K562 (cell line): Measurements from ENCODE around the gene DYNLT2. TPM values are rescaled to one million over a fixed set of nuclear protein-coding genes. Genes with fewer than 3 reads are reported as not detected.

ENCODE experiments used
- ATF3 ChIP-seq, 2 experiments: fragments of 450-650 bp in 1 of 2; sonication (generic) in 1 of 2; formaldehyde crosslinking in 1 of 2; IDR thresholded peaks in 1 of 2; conservative IDR thresholded peaks in 1 of 2; 2 replicates each; pipeline versions ENCODE4 v1.6.1 to v1.8.1; 2016 to 2023; ENCODE audit warnings: mild to moderate bottlenecking in 2 of 2, moderate library complexity in 2 of 2, inconsistent platforms in 1 of 2, missing genetic modification reagents in 1 of 2
- CREB3 ChIP-seq: fragments of 450-650 bp; conservative IDR thresholded peaks from 2 replicates; pipeline ENCODE4 v1.6.1; 2016; ENCODE audit warnings: missing genetic modification characterization, low read depth, mild to moderate bottlenecking, missing compliant biosample characterization, moderate library complexity
- FIP1L1 ChIP-seq: fragments of 200-400 bp; formaldehyde crosslinking; IDR thresholded peaks from 2 replicates; pipeline ENCODE4 v1.6.1; 2018; ENCODE audit warnings: mild to moderate bottlenecking, low read depth, low read length; ENCODE audit not compliant: poor library complexity, severe bottlenecking
- KDM4B ChIP-seq, 2 experiments: fragments of 450-650 bp in 1 of 2; sonication (generic) in 1 of 2; IDR thresholded peaks; 2 replicates each; pipeline ENCODE4 v1.6.1; 2016 to 2017; ENCODE audit warnings: borderline replicate concordance in 2 of 2, antibody characterized with exemption in 1 of 2, low read depth in 1 of 2, mild to moderate bottlenecking in 1 of 2
- MLLT1 ChIP-seq, 2 experiments: fragments of 450-650 bp; IDR thresholded peaks; 2 replicates each; pipeline ENCODE4 v1.6.1; 2016
- MYC ChIP-seq, 2 experiments: fragments of 250-450 bp in 1 of 2; sonication (Bioruptor Pico) in 1 of 2; IDR thresholded peaks; 2 replicates each; pipeline versions ENCODE4 v1.5.1 to v1.6.1; 2012 to 2021; ENCODE audit warnings: low read depth in 2 of 2, borderline replicate concordance in 1 of 2, improper control_type of control experiment in 1 of 2, low read length in 1 of 2, mild to moderate bottlenecking in 1 of 2, moderate library complexity in 1 of 2
- PHTF2 ChIP-seq: fragments of 250-450 bp; sonication (Bioruptor Pico); IDR thresholded peaks from 2 replicates; pipeline ENCODE4 v1.5.0; 2021; ENCODE audit warnings: mild to moderate bottlenecking
- PRDM10 ChIP-seq: fragments of 450-650 bp; IDR thresholded peaks from 2 replicates; pipeline ENCODE4 v1.6.1; 2018; ENCODE audit not compliant: partially characterized antibody
- STAT5B ChIP-seq: fragments of 250-450 bp; sonication (Bioruptor Pico); IDR thresholded peaks from 2 replicates; pipeline ENCODE4 v1.8.0; 2021; ENCODE audit warnings: mild to moderate bottlenecking, inconsistent platforms
- ZBTB2 ChIP-seq: fragments of 450-650 bp; IDR thresholded peaks from 2 replicates; pipeline ENCODE4 v1.6.1; 2016; ENCODE audit warnings: antibody characterized with exemption
- ZNF280B ChIP-seq: fragments of 250-450 bp; sonication (Bioruptor Pico); IDR thresholded peaks from 2 replicates; pipeline ENCODE4 v1.5.1; 2021; ENCODE audit warnings: mild to moderate bottlenecking
- ZNF41 ChIP-seq: fragments of 250-450 bp; sonication (Bioruptor Pico); conservative IDR thresholded peaks from 2 replicates; pipeline ENCODE4 v1.4.0; 2020; ENCODE audit warnings: mild to moderate bottlenecking
- ZNF584 ChIP-seq: fragments of 200-800 bp; sonication (Bioruptor generic); IDR thresholded peaks from 2 replicates; pipeline ENCODE4 v1.6.1; 2016; ENCODE audit warnings: low read depth, mild to moderate bottlenecking, missing genetic modification characterization, missing compliant biosample characterization
- polyA plus RNA-seq, 8 experiments: library from polyadenylated mRNA; depleted of rRNA in 4 of 8; stranded (reverse) in 5 of 8; unstranded in 3 of 8; fragments of >200 nt; fragmentation: Nextera tagmentation in 2 of 8; fragmentation: Illumina TruSeq in 1 of 8; extraction: Ambion mirVana in 2 of 8; extraction: Trizol in 1 of 8; gene quantifications; 2 replicates each; pipeline versions ENCODE4 v1.2.1 to v1.2.3, GENCODE V29; 2011 to 2014; ENCODE audit warnings: inconsistent platforms in 1 of 8, missing spikeins in 1 of 8
- total RNA-seq, 7 experiments: library from RNA; depleted of rRNA in 6 of 7; stranded (reverse); fragments of >200 nt in 6 of 7; fragmentation: Illumina TruSeq in 2 of 7; extraction: Trizol in 2 of 7; gene quantifications; 2 replicates each; pipeline versions ENCODE4 v1.2.1 to v1.2.3, GENCODE V29; 2011 to 2021; ENCODE audit warnings: low replicate concordance in 1 of 7

DYNLT2 gene
- total and polyA plus RNA-seq, 9 of the 15 experiments (the other 6 are each of a cell fraction or from before 2014, with no cell fraction given): 2.0 to 12.8 (median 6.3) TPM

GRCh38 chr6:169725125-169726048 lies 26.0 kb downstream of the DYNLT2 start (continued):
- TF ChIP-seq ZBTB2 (no peak; the same call in 1 of the 2 replicates), ZNF41 (CRISPR knock-in tag) (no peak), PRDM10 (no peak), CREB3 (tag) (peak; percentile 65; the same call in 1 of the 2 replicates), ZNF584 (CRISPR knock-in tag) (no peak), ATF3 (IDR thresholded peaks at IDR 0.05) (peak; percentile 69; the same call in 1 of the 2 replicates), ATF3 (CRISPR knock-in tag; conservative IDR thresholded peaks at IDR 0.05) (no peak), PHTF2 (CRISPR knock-in tag) (no peak), MLLT1 (IDR thresholded peaks at IDR 0.05) (peak in 1 of 2 experiments; percentile 20; a peak in 1 of 4 replicates), ZNF280B (no peak), STAT5B (CRISPR knock-in tag) (no peak), FIP1L1 (no peak), MYC (IDR thresholded peaks at IDR 0.05; ENCODE audit: low read depth, low read length) (peak; percentile 53), MYC (CRISPR knock-in tag; IDR thresholded peaks at IDR 0.05; ENCODE audit: borderline replicate concordance, low read depth) (peak; percentile 75; the same call in 1 of the 2 replicates), KDM4B (IDR thresholded peaks at IDR 0.05; ENCODE audit: borderline replicate concordance in 2 of 2, low read depth in 1 of 2) (peak in 1 of 2 experiments; percentile 11; a peak in 1 of 4 replicates)
